Measurements from ENCODE around the gene ATP9B.

ATP9B gene

DNA sequence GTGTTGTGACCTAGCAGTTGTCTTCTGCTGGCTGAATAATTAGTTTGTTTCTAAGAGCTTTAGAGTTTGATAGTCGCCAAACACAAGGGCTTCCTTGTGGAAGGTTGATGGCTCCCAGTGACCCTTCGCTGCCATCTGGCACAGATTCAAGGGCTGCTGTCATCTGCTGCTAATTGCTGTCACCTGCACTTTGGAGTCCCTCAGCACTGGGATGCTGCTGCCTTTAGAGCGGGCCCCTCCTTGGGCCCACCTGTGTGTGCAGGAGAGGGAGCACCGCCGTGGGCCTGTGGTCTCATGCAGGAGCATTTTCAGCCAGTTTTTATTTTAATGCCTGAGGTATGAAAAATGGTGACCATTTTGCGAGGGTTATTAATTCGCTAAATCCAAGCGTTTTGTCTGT is 172.6 kb downstream of the ATP9B start:
- TF ChIP-seq, protein P1, sequence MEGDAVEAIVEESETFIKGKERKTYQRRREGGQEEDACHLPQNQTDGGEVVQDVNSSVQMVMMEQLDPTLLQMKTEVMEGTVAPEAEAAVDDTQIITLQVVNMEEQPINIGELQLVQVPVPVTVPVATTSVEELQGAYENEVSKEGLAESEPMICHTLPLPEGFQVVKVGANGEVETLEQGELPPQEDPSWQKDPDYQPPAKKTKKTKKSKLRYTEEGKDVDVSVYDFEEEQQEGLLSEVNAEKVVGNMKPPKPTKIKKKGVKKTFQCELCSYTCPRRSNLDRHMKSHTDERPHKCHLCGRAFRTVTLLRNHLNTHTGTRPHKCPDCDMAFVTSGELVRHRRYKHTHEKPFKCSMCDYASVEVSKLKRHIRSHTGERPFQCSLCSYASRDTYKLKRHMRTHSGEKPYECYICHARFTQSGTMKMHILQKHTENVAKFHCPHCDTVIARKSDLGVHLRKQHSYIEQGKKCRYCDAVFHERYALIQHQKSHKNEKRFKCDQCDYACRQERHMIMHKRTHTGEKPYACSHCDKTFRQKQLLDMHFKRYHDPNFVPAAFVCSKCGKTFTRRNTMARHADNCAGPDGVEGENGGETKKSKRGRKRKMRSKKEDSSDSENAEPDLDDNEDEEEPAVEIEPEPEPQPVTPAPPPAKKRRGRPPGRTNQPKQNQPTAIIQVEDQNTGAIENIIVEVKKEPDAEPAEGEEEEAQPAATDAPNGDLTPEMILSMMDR (IDR thresholded peaks at IDR 0.05; ENCODE audit: control insufficient read depth, extremely low read depth, insufficient read depth) = no peak
- no peak overlapping the region for H3K4me3 ChIP-seq (ENCODE audit: low read depth, low read length)
- no peak for DNase-seq (ENCODE audit: low read depth)

GRCh38 chr18:79242246-79242645 is 173.1 kb downstream of the ATP9B start:
- no peak for DNase-seq (ENCODE audit: low read depth)
- TF ChIP-seq, protein P1 (IDR thresholded peaks at IDR 0.05; ENCODE audit: control insufficient read depth, extremely low read depth, insufficient read depth) = no peak
- H3K4me3 ChIP-seq (ENCODE audit: low read depth, low read length) = no peak overlapping the region

GRCh38 chr18:79245517-79246001 is 176.4 kb downstream of the ATP9B start:
- TF ChIP-seq, protein P1 (IDR thresholded peaks at IDR 0.05; ENCODE audit: control insufficient read depth, extremely low read depth, insufficient read depth) = no peak
- no peak for DNase-seq (ENCODE audit: low read depth)
- no peak overlapping the region for H3K4me3 ChIP-seq (ENCODE audit: low read depth, low read length)

DNA sequence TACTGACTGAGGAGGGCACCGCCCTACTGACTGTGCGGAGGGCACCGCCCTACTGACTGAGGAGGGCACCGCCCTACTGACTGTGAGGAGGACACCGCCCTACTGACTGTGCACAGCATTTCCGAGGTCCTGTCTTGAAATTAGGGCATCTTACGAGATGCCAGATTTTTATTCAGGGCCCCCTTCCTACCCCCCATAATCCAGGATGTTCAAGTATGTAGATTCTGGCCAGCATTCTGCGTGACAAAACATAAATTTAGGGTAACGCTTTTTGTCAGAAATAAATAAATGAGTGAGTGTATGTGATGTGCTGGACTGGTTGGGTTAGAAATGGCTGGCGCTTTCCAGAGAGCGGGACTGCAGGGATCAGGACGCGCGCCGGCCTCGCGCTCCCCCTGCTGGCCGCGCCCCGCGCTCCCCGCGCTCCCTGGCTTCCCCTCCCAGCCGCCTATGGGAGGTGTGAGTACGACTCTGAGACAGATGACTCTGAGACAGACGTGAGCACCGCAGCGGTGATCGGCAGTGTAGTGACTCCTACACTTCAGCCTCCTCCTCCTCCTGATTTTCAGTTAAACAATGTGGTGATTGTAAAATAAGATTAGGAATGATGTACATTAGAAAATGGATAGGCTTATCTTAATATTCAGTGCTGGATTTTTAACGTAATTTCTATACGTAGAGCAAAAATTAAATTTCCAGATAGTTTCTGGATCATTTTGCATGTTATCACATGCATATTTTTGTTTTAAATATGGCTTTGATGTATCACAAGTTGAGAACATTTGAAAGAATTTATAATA is 177.3 kb downstream of the ATP9B start:
- DNase-seq (ENCODE audit: low read depth) = peak; percentile 49
- H3K4me3 ChIP-seq (ENCODE audit: low read depth, low read length) = no peak overlapping the region
- TF ChIP-seq, protein P1 (IDR thresholded peaks at IDR 0.05; ENCODE audit: control insufficient read depth, extremely low read depth, insufficient read depth) = peak; percentile 96

DNA sequence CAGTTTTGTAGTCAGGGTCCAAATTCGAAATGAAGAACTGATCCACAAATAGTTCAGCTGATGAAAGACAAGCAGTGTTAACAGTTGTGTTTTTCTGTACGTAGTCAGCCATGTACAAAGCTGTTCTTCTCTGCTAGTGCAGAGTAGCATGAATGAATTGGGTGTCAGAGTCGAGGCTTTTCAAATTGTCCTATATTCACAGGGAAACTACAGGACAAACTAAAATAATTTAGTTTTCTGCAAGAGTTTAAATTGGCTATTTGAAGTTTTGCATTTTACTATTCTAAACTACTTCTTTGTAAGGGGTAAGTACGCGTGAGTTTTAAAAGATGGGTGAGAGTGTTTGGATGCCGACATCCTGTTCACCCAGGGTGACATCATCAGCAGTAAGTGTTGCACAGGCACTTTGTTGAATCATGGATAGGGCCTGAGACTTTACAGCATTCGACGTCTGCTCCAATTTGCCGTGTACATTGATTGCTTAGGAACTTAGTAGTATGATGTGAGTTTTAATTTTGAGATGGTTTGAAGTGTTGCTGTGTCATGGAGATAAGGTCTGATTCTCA is 179.4 kb downstream of the ATP9B start:
- DNase-seq (ENCODE audit: low read depth) = no peak
- no peak overlapping the region for H3K4me3 ChIP-seq (ENCODE audit: low read depth, low read length)
- TF ChIP-seq, protein P1 (IDR thresholded peaks at IDR 0.05; ENCODE audit: control insufficient read depth, extremely low read depth, insufficient read depth) = no peak

GRCh38 chr18:79250301-79250981 is 181.2 kb downstream of the ATP9B start:
- no peak overlapping the region for H3K4me3 ChIP-seq (ENCODE audit: low read depth, low read length)
- no peak for DNase-seq (ENCODE audit: low read depth)
- TF ChIP-seq, protein P1 (IDR thresholded peaks at IDR 0.05; ENCODE audit: control insufficient read depth, extremely low read depth, insufficient read depth) = no peak

Data from LNCaP clone FGC (cell line).